Measurements from ENCODE around the gene NFS1.

- TF ChIP-seq CTCF (IDR thresholded peaks at IDR 0.05; ENCODE audit: control extremely low read depth in 1 of 3, insufficient read depth in 1 of 3, low read depth in 1 of 3, low read length in 3 of 3) (no peak), CHD1 (IDR thresholded peaks at IDR 0.05; ENCODE audit: low read depth, low read length) (no peak), RFX5 (IDR thresholded peaks at IDR 0.05; ENCODE audit: borderline replicate concordance, low read depth, low read length) (no peak), POLR2A (IDR thresholded peaks at IDR 0.05; ENCODE audit: control extremely low read depth in 1 of 2, low read depth in 2 of 2, low read length in 2 of 2) (peak in 1 of 2 experiments; percentile 60; a peak in 2 of 3 replicates), PHF8 (conservative IDR thresholded peaks at IDR 0.05; ENCODE audit: low read depth, low read length) (no peak)
- TF ChIP-seq, protein P1, sequence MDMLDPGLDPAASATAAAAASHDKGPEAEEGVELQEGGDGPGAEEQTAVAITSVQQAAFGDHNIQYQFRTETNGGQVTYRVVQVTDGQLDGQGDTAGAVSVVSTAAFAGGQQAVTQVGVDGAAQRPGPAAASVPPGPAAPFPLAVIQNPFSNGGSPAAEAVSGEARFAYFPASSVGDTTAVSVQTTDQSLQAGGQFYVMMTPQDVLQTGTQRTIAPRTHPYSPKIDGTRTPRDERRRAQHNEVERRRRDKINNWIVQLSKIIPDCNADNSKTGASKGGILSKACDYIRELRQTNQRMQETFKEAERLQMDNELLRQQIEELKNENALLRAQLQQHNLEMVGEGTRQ (IDR thresholded peaks at IDR 0.05; ENCODE audit: low read length) = no peak
Measured at GRCh38 chr20:35738410-35739179, 39.4 kb upstream of the NFS1 start.
